Inferior parietal cortex (tissue), 1 donor: Measurements from ENCODE around the gene RNF111.
"Not testable (repeated sequence)": the region's sequence is repeated elsewhere in the genome, so short reads cannot be mapped to it uniquely, and the experiment has no call there.

Source experiments
- DNase-seq: peaks from one replicate; pipeline ENCODE4 v3.0.0-alpha.2; 2016; ENCODE audit errors: extremely low spot score

The RNF111 gene

GRCh38 chr15:59059076-59059597, 71.7 kb downstream of the RNF111 start:
- DNase-seq: no peak

GRCh38 chr15:59060348-59060747, 72.9 kb downstream of the RNF111 start:
- no peak for DNase-seq

- DNase-seq: no peak
Measured at GRCh38 chr15:59063042-59063441, 75.6 kb downstream of the RNF111 start.

- DNase-seq: no peak
Measured at GRCh38 chr15:59069430-59069829, 82.0 kb downstream of the RNF111 start.

GRCh38 chr15:59074607-59075006, 87.1 kb downstream of the RNF111 start:
- DNase-seq: no peak

GRCh38 chr15:59087731-59088130, 100.3 kb downstream of the RNF111 start:
- no peak for DNase-seq

- no peak for DNase-seq
Measured at GRCh38 chr15:59094077-59094476, 106.6 kb downstream of the RNF111 start.

- DNase-seq: no peak
Measured at GRCh38 chr15:59096429-59096828, 109.0 kb downstream of the RNF111 start.

GRCh38 chr15:59099162-59099685, 111.8 kb downstream of the RNF111 start:
- no peak for DNase-seq

- DNase-seq: no peak
Measured at GRCh38 chr15:59104602-59104911, 117.1 kb downstream of the RNF111 start.

- DNase-seq: peak; percentile 95
Measured at GRCh38 chr15:59104912-59105732, 117.7 kb downstream of the RNF111 start, which contains the start of gene CCNB2. Gene CCNB2, plus strand, starts transcription at chr15:59105146. Its CDS starts 123 bp downstream, at chr15:59105269.

- DNase-seq: no peak
Measured at GRCh38 chr15:59105854-59106253, 118.4 kb downstream of the RNF111 start.

GRCh38 chr15:59111251-59111650, 123.8 kb downstream of the RNF111 start:
- DNase-seq: no peak

- no peak for DNase-seq
Measured at GRCh38 chr15:59115047-59115446, 127.6 kb downstream of the RNF111 start.

GRCh38 chr15:59116141-59116540, 128.7 kb downstream of the RNF111 start:
- no peak for DNase-seq

GRCh38 chr15:59116771-59117170, 129.3 kb downstream of the RNF111 start:
- no peak for DNase-seq

GRCh38 chr15:59119625-59120024, 132.2 kb downstream of the RNF111 start:
- DNase-seq: no peak

GRCh38 chr15:59120937-59121336, 133.5 kb downstream of the RNF111 start:
- no peak for DNase-seq

- DNase-seq: no peak
Measured at GRCh38 chr15:59124261-59124660, 136.8 kb downstream of the RNF111 start.

GRCh38 chr15:59125683-59126082, 138.2 kb downstream of the RNF111 start:
- DNase-seq: not testable (repeated sequence)

GRCh38 chr15:59127255-59127654, 139.8 kb downstream of the RNF111 start:
- not testable (repeated sequence) for DNase-seq

- DNase-seq: no peak
Measured at GRCh38 chr15:59131456-59131855, 144.0 kb downstream of the RNF111 start.

- DNase-seq: no peak
Measured at GRCh38 chr15:59131969-59132562, 144.6 kb downstream of the RNF111 start.
